H9 (cell line): ENCODE measurements around the gene ANXA2. TPM values are rescaled to one million over a fixed set of nuclear protein-coding genes. Genes with fewer than 3 reads are reported as not detected.

Experiments
- DNase-seq: peaks from one replicate; pipeline ENCODE4 v3.0.0-alpha.2; 2017
- H2AFZ ChIP-seq: one replicate; pipeline ENCODE4 v1.6.1; 2013; ENCODE audit warnings: mild to moderate bottlenecking, low read length, control low read depth, moderate library complexity
- H2AK5ac ChIP-seq: 2 replicates; pipeline ENCODE4 v1.6.1; 2013; ENCODE audit warnings: low read length, control low read depth, mixed read lengths; ENCODE audit not compliant: insufficient read length
- H2BK120ac ChIP-seq: one replicate; pipeline ENCODE4 v1.6.1; 2013; ENCODE audit warnings: low read depth, mild to moderate bottlenecking, low read length, control low read depth, inconsistent platforms; ENCODE audit not compliant: poor library complexity, severe bottlenecking
- H2BK12ac ChIP-seq: 2 replicates; pipeline ENCODE4 v1.6.1; 2013; ENCODE audit warnings: low read length, control low read depth, mixed read lengths, low read depth; ENCODE audit not compliant: insufficient read length
- H2BK15ac ChIP-seq: 2 replicates; pipeline ENCODE4 v1.6.1; 2013; ENCODE audit warnings: low read depth, low read length, control low read depth
- H2BK20ac ChIP-seq: one replicate; pipeline ENCODE4 v1.6.1; 2013; ENCODE audit warnings: low read depth, mild to moderate bottlenecking, low read length, control low read depth, inconsistent platforms; ENCODE audit not compliant: poor library complexity, severe bottlenecking
- H2BK5ac ChIP-seq: 2 replicates; pipeline ENCODE4 v1.6.1; 2013; ENCODE audit warnings: low read length, control low read depth, mixed read lengths; ENCODE audit not compliant: insufficient read length
- H3K14ac ChIP-seq: 2 replicates; pipeline ENCODE4 v1.6.1; 2013; ENCODE audit warnings: low read length, control low read depth; ENCODE audit not compliant: insufficient read depth
- H3K18ac ChIP-seq: 2 replicates; pipeline ENCODE4 v1.6.1; 2013; ENCODE audit warnings: low read depth, mild to moderate bottlenecking, mixed read lengths, low read length, control low read depth; ENCODE audit not compliant: insufficient read length
- H3K23ac ChIP-seq: 2 replicates; pipeline ENCODE4 v1.6.1; 2013; ENCODE audit warnings: low read length, control low read depth, mixed read lengths, low read depth; ENCODE audit not compliant: insufficient read length
- H3K23me2 ChIP-seq: 2 replicates; pipeline ENCODE4 v1.6.1; 2013; ENCODE audit warnings: low read depth, mild to moderate bottlenecking, mixed read lengths, low read length, control low read depth; ENCODE audit not compliant: insufficient read length, poor library complexity, severe bottlenecking
- H3K27ac ChIP-seq: 2 replicates; pipeline ENCODE4 v1.5.1; 2013; ENCODE audit warnings: low read length, control low read depth, mixed read lengths, low read depth; ENCODE audit not compliant: insufficient read length
- H3K27me3 ChIP-seq: 2 replicates; pipeline ENCODE4 v1.6.1; 2013; ENCODE audit warnings: low read length, control low read depth, inconsistent platforms; ENCODE audit not compliant: insufficient read depth
- H3K4ac ChIP-seq: 2 replicates; pipeline ENCODE4 v1.6.1; 2013; ENCODE audit warnings: low read depth, mild to moderate bottlenecking, control low read depth, inconsistent platforms, low read length, moderate library complexity
- H3K4me1 ChIP-seq: 2 replicates; pipeline ENCODE4 v1.6.1; 2013; ENCODE audit warnings: low read length, control low read depth, inconsistent platforms; ENCODE audit not compliant: insufficient read depth
- H3K4me2 ChIP-seq: 2 replicates; pipeline ENCODE4 v1.6.1; 2013; ENCODE audit warnings: low read length, control low read depth, mixed read lengths; ENCODE audit not compliant: insufficient read length, insufficient read depth
- H3K56ac ChIP-seq: 2 replicates; pipeline ENCODE4 v1.6.1; 2013; ENCODE audit warnings: low read depth, mild to moderate bottlenecking, mixed read lengths, low read length, control low read depth; ENCODE audit not compliant: insufficient read length
- H3K79me1 ChIP-seq: 2 replicates; pipeline ENCODE4 v1.6.1; 2013; ENCODE audit warnings: low read depth, mild to moderate bottlenecking, moderate library complexity, low read length, control low read depth, inconsistent platforms; ENCODE audit not compliant: insufficient read depth, poor library complexity, severe bottlenecking
- H3K79me2 ChIP-seq: 2 replicates; pipeline ENCODE4 v1.6.1; 2013; ENCODE audit warnings: low read length, control low read depth, inconsistent platforms; ENCODE audit not compliant: insufficient read depth
- H3K9ac ChIP-seq: 2 replicates; pipeline ENCODE4 v1.6.1; 2013; ENCODE audit warnings: low read length, control low read depth, mixed read lengths; ENCODE audit not compliant: insufficient read length; ENCODE audit errors: extremely low read depth
- H3K9me3 ChIP-seq: one replicate; pipeline ENCODE4 v1.6.1; 2013; ENCODE audit warnings: low read depth, low read length, inconsistent platforms; ENCODE audit not compliant: control insufficient read depth
- H3T11ph ChIP-seq: one replicate; pipeline ENCODE4 v1.6.1; 2013; ENCODE audit warnings: mild to moderate bottlenecking, low read length, control low read depth, inconsistent platforms
- H4K20me1 ChIP-seq: one replicate; pipeline ENCODE4 v1.6.1; 2013; ENCODE audit not compliant: control insufficient read depth, insufficient read length, insufficient read depth
- H4K5ac ChIP-seq: 2 replicates; pipeline ENCODE4 v1.6.1; 2013; ENCODE audit warnings: low read depth, mild to moderate bottlenecking, mixed read lengths, low read length, control low read depth; ENCODE audit not compliant: insufficient read length
- H4K8ac ChIP-seq: replicated peaks from 2 replicates; pipeline ENCODE4 v1.6.1; 2013; ENCODE audit warnings: low read length, control low read depth, mixed read lengths, low read depth; ENCODE audit not compliant: insufficient read length
- H4K91ac ChIP-seq: 2 replicates; pipeline ENCODE4 v1.6.1; 2013; ENCODE audit warnings: low read depth, mild to moderate bottlenecking, moderate library complexity, mixed read lengths, low read length, control low read depth; ENCODE audit not compliant: insufficient read length
- H3K27ac Mint-ChIP-seq, 3 experiments: 2 replicates in 2 of 3; 3 replicates in 1 of 3; pipeline ENCODE4 v1.8.0; 2020 to 2021; ENCODE audit warnings: mixed read lengths in 3 of 3, mild to moderate bottlenecking in 1 of 3, moderate library complexity in 1 of 3
- H3K27me3 Mint-ChIP-seq: 2 replicates; pipeline ENCODE4 v1.8.0; 2021; ENCODE audit warnings: low read depth, mild to moderate bottlenecking, moderate library complexity, mixed read lengths
- H3K36me3 Mint-ChIP-seq, 3 experiments: 2 replicates in 2 of 3; 3 replicates in 1 of 3; pipeline ENCODE4 v1.8.0; 2020 to 2021; ENCODE audit warnings: low read depth in 3 of 3, mixed read lengths in 3 of 3; ENCODE audit not compliant: insufficient read depth in 1 of 3
- H3K4me1 Mint-ChIP-seq, 2 experiments: 2 replicates each; pipeline ENCODE4 v1.8.0; 2020; ENCODE audit warnings: mixed read lengths in 2 of 2
- H3K4me3 Mint-ChIP-seq, 2 experiments: 2 replicates in 1 of 2; 3 replicates in 1 of 2; pipeline ENCODE4 v1.8.0; 2020 to 2021; ENCODE audit warnings: mild to moderate bottlenecking in 2 of 2, mixed read lengths in 2 of 2, moderate library complexity in 1 of 2
- H3K9me3 Mint-ChIP-seq, 2 experiments: 2 replicates in 1 of 2; 3 replicates in 1 of 2; pipeline ENCODE4 v1.8.0; 2020; ENCODE audit warnings: mild to moderate bottlenecking in 2 of 2, mixed read lengths in 2 of 2, moderate library complexity in 1 of 2
- CTCF ChIP-seq: fragments of 200-600 bp; sonication (generic); conservative IDR thresholded peaks from 3 replicates; pipeline ENCODE4 v1.8.0; 2021; ENCODE audit warnings: antibody characterized with exemption, mild to moderate bottlenecking
- WGBS: extraction: QIAGEN DNeasy Blood & Tissue Kit; methylation state at CpG from one replicate; pipeline ENCODE4 v1.1.7; 2013; ENCODE audit warnings: missing lambda C conversion rate, low lambda C conversion rate, mixed read lengths; ENCODE audit not compliant: insufficient read length; ENCODE audit errors: extremely low coverage; 5-methylcytosine and 5-hydroxymethylcytosine counted together
- total RNA-seq: library from RNA; stranded (reverse); gene quantifications from 2 replicates; pipeline ENCODE4 v1.2.1, GENCODE V29; 2021

ANXA2 gene
- total RNA-seq, 1 experiment from 2014 or later: 126 TPM

- DNase-seq: no peak
- Histone ChIP-seq H3K4me2 (no peak overlapping the region), H3K23me2 (no peaks in the 10 kb centered on the region)
Observed at GRCh38 chr15:60363087-60363549, 34.7 kb downstream of the ANXA2 start.

More at GRCh38 chr15:60363087-60363549, 34.7 kb downstream of the ANXA2 start:
- H2BK20ac ChIP-seq: no peak overlapping the region
- Mint-ChIP-seq H3K4me1 (0 out of 4 replicates have a peak, but pooled peaks cover 0 to 2% of the 10 kb centered on the region in 2 experiments), H3K4me3 (no peak overlapping the region), H3K9me3 (peaks cover 8 to 9% of the 10 kb centered on the region in 2 experiments), H3K27me3 (peaks cover 10% of the 10 kb centered on the region), H3K27ac (peak overlapping the region in 1 of 3 experiments; percentile 45; a peak in 1 of 7 replicates), H3K36me3 (peaks cover 2 to 30% (median 9%) of the 10 kb centered on the region in 3 experiments; a peak in 5 of 7 replicates)
- no peak overlapping the region for H3K27ac ChIP-seq
- H3K79me1 ChIP-seq: no peaks in the 10 kb centered on the region
- no peak overlapping the region for H2BK15ac ChIP-seq
- no peak overlapping the region for H2BK120ac ChIP-seq
- no peak overlapping the region for H2BK12ac ChIP-seq
- H4K8ac ChIP-seq: no peak overlapping the region
- H4K91ac ChIP-seq: no peak overlapping the region
- H3K4ac ChIP-seq: no peak overlapping the region
- H3K9ac ChIP-seq: no peak overlapping the region
- H3K14ac ChIP-seq: no peak overlapping the region
- no peak overlapping the region for H3K18ac ChIP-seq
- H2AK5ac ChIP-seq: no peak overlapping the region
- no peaks in the 10 kb centered on the region for H3K4me1 ChIP-seq
- H3K23ac ChIP-seq: no peak overlapping the region
- H3K27me3 ChIP-seq: no peaks in the 10 kb centered on the region
- no peak overlapping the region for H2BK5ac ChIP-seq
- H3K79me2 ChIP-seq: no peaks in the 10 kb centered on the region; the same call in 1 of the 2 replicates
- no peak overlapping the region for H2AFZ ChIP-seq
- no peak overlapping the region for H3K56ac ChIP-seq
- H4K5ac ChIP-seq: no peak overlapping the region
- no peaks in the 10 kb centered on the region for H3K9me3 ChIP-seq
- no CpG with 5 or more reads among the region's 2 CpGs for WGBS
- no peak for TF ChIP-seq CTCF
- no peaks in the 10 kb centered on the region for H4K20me1 ChIP-seq
- H3T11ph ChIP-seq: no peak overlapping the region
